ENCODE measurements around the gene STK24.
A peak's percentile ranks its signal among the peaks of the same experiment; 100 is the strongest.

Gene STK24

GRCh38 chr13:98467263-98467985 lies 109.5 kb downstream of the STK24 start:
- DNase-seq: no peak

DNA sequence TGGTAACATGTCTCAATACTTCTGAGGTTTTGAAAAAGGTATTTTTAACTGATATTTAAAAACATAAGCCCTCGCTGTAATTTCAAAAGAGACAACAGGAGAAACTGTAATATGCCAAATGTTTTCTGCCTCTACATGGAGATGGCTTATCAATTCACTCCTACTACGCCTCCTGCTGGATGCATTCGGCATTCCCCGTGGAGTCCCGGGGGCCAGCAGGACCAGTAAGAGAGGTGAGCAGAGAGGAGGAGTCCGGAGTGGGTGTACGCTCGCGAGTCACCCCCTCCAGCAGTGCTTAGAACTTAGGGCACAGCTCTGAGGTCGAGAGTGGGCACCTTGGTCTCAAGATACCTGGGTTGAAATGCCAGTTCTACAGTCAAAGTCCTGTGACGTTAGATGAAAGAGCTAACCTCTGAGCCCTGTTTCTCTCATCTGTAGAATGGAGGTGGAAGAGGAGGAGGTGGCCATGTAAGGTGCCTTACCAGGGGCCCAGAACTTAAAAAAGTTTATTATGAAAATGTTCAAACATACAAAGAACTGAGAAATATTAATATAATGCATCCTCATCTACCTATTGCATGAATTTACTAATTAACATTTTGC lies 110.2 kb downstream of the STK24 start:
- DNase-seq: peak; percentile 58

DNA sequence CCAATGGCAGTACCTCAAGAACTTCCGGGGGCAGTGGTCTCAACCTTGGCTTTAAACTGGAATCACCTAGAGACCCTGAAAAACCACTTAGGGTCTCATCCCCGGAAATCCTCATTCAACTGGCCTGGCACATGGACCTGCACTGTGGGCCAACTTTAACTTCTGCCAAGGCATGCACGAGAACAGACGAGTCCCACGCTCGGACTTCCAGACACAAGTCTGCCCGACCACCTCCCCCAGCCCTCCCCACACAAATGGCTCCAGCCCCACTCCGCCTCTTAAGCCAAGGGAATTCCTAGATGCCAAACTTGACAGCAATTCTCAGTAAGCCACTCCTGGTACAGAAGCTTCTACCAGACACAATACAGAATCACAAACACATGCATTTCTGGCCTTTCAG lies 114.0 kb downstream of the STK24 start:
- DNase-seq: no peak

GRCh38 chr13:98462241-98462882 lies 114.5 kb downstream of the STK24 start:
- DNase-seq: no peak

DNA sequence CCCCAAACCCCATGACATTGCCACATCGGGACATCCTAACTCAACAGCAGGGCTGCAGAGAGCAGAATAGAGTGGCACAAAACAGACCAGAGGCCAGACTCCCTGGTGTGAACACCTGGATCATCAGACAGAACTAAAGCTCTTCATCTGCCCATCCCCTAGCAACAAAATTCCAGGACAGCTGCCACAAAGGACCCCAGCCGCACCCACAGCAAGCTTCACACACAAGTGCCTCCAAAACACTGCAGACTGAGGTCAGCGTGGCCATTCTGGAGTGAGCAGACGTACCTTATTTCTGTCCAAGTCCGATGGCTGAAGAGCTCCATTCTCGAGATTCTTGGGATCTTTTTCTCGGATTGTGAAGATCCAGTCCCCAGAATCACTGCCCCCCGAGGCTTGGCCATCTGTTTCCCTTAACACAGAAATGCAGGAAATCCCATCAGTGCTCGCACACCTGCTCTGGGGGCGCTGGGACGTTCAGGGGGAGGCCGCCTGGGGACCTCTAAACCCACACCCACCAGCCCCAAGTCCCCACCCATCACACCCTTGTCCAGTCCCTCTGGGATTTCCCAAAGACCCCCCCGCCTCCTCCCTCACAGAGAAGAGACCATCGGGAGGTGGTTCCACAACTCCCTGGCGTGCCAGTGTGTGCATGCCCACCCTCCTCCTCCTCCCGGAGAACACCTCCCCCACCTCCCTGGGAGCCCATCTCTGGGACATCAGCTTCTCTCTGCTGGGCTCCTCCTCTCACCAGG lies 115.2 kb downstream of the STK24 start:
- no peak for DNase-seq

- no peak for DNase-seq
These were observed 116.4 kb downstream of the STK24 start for GRCh38 chr13:98460516-98460915.

DNA sequence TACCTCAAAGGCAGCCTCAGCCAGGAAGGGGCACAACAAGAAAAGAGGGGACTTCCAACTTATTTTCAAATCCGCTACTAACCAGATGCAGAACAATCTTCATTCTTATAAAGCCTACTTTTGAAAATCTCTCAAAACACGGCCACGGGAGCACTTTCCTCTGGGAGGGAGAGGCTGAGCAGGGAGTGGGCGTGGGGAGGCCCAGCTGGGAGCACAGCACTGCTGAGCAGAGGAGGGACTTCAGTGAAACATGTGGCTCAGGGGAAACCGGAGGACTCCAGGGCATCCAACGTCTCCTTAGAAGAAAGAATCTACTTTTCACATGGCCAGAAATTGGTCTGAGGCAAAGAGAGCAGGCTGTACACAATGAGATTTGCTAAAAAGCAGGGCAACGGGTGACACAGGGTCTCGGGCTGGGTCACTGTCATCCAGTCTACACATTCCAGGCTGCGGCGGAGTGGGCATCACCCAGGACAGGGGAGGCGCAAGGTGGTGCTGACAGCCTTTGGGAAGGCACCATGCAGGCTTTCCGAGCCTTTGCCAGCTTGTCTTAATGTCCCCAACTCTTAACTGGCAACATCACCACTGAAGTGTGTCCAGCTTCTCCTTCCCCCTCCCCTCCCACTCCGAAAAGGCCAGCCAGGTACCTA lies 117.1 kb downstream of the STK24 start:
- no peak for DNase-seq

GRCh38 chr13:98459171-98459681 lies 117.7 kb downstream of the STK24 start:
- DNase-seq: no peak

DNA sequence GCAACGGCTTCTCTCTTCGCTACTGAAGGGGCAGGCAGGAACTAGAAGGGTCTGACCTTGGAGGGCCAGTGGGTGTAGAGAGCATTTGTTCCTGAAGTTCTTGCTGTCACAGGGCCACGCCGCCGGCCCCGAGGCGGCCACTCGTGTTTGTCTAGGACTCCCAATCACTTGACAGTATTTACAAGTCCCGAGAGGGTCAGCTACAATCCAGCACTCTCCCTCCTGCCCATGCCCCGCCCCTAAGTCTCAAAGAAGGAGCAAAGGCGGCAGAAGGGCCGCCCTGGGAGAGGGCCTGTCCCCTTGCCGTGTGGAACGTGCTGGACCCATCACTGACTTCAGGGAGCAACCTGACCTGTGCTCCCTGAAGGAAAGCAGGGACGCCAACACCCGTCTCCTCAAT lies 118.5 kb downstream of the STK24 start:
- no peak for DNase-seq

DNA sequence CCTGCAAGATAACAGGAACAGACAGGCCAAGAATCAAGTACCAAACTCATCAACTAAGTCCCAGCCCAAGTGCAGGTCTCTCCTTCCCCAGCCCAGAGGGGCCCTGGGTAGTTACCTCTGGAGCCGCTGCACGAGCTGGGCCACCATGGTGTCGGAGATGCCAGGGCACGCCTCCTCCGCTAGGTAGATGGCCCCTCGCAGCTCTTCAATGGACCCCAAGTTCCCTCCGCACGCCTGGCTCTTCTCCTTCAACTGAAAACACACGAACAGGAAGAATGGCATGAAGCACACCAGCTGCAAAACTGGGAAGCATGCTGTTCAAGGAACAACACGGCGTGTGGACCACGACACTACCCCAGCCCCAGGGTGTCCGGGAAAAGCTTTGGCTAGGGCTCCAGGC lies 119.9 kb downstream of the STK24 start:
- no peak for DNase-seq

- no peak for DNase-seq
These were observed 120.5 kb downstream of the STK24 start for GRCh38 chr13:98456413-98456845.

GRCh38 chr13:98454389-98454881 lies 122.5 kb downstream of the STK24 start:
- DNase-seq: no peak

- no peak for DNase-seq
These were observed 123.8 kb downstream of the STK24 start for GRCh38 chr13:98452851-98453843.

GRCh38 chr13:98451676-98452470 lies 125.0 kb downstream of the STK24 start:
- DNase-seq: no peak

GRCh38 chr13:98450539-98451111 lies 126.3 kb downstream of the STK24 start:
- no peak for DNase-seq

- DNase-seq: no peak
These were observed 126.9 kb downstream of the STK24 start for GRCh38 chr13:98450026-98450425.

DNA sequence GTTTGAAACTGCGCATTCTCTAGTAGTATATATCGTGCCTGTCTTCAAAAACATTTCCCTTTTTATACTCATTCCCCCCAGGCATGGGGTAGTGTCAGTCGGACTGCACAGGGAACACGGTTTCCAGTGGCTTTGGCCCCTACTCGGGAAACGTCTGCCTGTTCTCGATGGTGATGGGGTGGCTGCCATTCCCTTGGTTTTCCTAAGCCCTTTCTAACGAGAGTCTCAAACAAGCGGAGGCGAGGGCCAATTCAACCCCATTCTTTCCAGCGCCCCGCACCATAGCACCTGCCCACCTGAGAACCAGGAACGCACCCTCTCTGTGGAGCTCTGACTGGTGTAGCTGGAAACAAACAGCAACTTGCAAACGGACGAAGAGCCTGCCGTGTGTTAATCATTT lies 127.6 kb downstream of the STK24 start:
- no peak for DNase-seq

DNA sequence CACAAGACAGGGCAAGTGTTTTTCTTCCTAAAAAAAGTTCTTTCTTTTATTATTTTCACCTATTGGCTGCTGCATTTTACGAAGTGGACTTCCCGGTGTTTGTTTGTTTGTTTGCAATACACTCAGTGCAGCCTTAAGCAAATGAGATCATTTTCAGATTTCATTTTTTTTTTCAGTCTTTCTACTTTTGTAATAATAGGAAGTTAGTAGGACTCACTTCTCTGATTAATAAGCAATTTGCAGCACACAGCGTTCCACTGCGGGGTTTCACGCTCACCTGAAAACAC lies 128.3 kb downstream of the STK24 start:
- DNase-seq: no peak

GRCh38 chr13:98447881-98448641 lies 128.8 kb downstream of the STK24 start:
- peak; percentile 51 for DNase-seq

DNA sequence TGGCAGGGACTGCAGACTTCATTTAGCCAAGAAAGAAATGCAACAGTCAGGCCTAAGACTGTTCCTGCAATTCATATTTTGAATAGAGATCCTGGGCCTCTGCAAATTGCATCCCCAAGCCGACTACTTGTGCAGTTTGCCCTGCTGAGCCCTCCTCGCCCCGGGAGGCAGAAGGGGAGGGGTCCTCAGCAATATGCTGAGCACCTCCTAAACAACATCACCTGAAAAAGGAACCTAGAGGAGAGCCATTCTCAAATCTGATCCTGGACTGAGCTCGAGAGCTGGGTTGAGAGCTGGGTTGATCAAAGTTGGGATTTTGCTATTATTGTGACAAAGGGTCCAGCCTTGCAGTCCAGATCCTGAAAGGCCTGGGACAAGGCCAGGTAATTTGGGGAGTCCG lies 129.8 kb downstream of the STK24 start:
- no peak for DNase-seq

Measured in activated naive CD4-positive, alpha-beta T cell treated with Interleukin-2 at 50 U/mL for 16 hours (primary cell).